Ectodermal cell (in vitro differentiated cells): ENCODE data around the gene AANAT.

ENCODE experiments used
- H3K27ac ChIP-seq: 2 replicates; pipeline ENCODE4 v1.7.0; 2013; ENCODE audit warnings: mild to moderate bottlenecking, low read depth, low read length; ENCODE audit not compliant: insufficient read depth, poor library complexity, severe bottlenecking
- H3K27me3 ChIP-seq: 2 replicates; pipeline ENCODE4 v1.7.0; 2013; ENCODE audit warnings: mild to moderate bottlenecking, low read length; ENCODE audit not compliant: insufficient read depth, control insufficient read depth, poor library complexity, severe bottlenecking
- H3K36me3 ChIP-seq: one replicate; pipeline ENCODE4 v1.7.0; 2013; ENCODE audit warnings: low read length; ENCODE audit not compliant: control insufficient read depth, insufficient read depth
- H3K4me1 ChIP-seq: one replicate; pipeline ENCODE4 v1.7.0; 2013; ENCODE audit warnings: low read length; ENCODE audit not compliant: control insufficient read depth, insufficient read depth
- H3K4me3 ChIP-seq: 2 replicates; pipeline ENCODE4 v1.7.0; 2013; ENCODE audit warnings: low read depth, low read length, control low read depth; ENCODE audit not compliant: insufficient read depth
- H3K9me3 ChIP-seq: 2 replicates; pipeline ENCODE4 v1.7.0; 2013; ENCODE audit warnings: mild to moderate bottlenecking, low read length, moderate library complexity; ENCODE audit not compliant: control insufficient read depth
- WGBS, 2 experiments: methylation state at CpG; one replicate each; pipeline ENCODE4 v1.1.7; 2013; ENCODE audit warnings: missing lambda C conversion rate in 2 of 2; 5-methylcytosine and 5-hydroxymethylcytosine counted together

Gene AANAT

DNA sequence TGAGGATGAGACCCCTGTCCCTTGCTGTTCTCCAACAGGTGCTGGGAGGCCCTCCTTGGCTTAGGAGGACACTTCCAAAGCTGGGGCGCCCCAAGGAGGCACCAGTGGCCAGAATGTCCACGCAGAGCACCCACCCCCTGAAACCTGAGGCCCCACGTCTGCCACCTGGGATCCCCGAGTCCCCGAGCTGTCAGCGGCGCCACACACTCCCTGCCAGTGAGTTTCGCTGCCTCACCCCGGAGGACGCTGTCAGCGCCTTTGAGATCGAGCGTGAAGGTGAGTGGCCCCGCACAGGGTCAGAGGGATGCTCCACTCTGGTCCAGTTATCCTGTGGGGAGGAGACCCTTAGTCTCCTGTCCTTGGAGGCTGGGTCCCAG is 1.2 kb downstream of the AANAT start:
- Histone ChIP-seq H3K27me3 (no peaks in the 10 kb centered on the region), H3K4me3 (no peak overlapping the region), H3K4me1 (peaks cover 12% of the 10 kb centered on the region), H3K36me3 (no peaks in the 10 kb centered on the region), H3K9me3 (no peaks in the 10 kb centered on the region), H3K27ac (no peak overlapping the region)
- 94 to 97% methylated on average over 14 of the region's 14 CpGs for WGBS, 2 experiments

DNA sequence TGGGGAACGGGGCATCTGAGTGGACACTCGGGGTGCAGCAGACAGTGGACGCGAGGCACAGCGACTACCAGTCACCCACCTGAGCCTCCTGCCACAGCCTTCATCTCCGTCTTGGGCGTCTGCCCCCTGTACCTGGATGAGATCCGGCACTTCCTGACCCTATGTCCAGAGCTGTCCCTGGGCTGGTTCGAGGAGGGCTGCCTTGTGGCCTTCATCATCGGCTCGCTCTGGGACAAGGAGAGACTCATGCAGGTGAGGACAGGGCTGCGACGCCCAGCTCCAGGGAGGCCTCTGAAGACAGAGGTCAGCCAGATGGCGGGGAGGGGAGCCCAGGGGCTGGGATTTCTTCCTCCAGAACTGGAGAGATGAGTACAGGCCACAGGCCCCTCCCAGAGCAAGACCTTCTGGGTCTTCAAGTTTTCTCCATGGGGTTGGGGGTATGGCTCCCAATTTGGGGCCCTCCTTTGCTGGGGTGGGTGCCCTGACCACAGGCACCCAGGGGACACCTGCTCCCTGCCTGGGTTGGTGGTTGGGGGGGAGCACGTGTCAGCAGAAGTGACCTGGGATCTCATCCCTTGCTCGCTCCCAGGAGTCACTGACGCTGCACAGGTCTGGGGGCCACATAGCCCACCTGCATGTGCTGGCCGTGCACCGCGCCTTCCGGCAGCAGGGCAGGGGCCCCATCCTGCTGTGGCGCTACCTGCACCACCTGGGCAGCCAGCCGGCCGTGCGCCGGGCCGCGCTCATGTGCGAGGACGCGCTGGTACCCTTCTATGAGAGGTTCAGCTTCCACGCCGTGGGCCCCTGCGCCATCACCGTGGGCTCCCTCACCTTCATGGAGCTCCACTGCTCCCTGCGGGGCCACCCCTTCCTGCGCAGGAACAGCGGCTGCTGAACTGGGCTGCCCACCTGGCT is 1.9 kb downstream of the AANAT start:
- Histone ChIP-seq H3K36me3 (no peaks in the 10 kb centered on the region), H3K4me3 (no peak overlapping the region), H3K9me3 (no peaks in the 10 kb centered on the region), H3K27me3 (no peaks in the 10 kb centered on the region), H3K27ac (no peak overlapping the region), H3K4me1 (peaks cover 12% of the 10 kb centered on the region)
- WGBS, 2 experiments, result 96% methylated on average over 38 of the region's 38 CpGs

DNA sequence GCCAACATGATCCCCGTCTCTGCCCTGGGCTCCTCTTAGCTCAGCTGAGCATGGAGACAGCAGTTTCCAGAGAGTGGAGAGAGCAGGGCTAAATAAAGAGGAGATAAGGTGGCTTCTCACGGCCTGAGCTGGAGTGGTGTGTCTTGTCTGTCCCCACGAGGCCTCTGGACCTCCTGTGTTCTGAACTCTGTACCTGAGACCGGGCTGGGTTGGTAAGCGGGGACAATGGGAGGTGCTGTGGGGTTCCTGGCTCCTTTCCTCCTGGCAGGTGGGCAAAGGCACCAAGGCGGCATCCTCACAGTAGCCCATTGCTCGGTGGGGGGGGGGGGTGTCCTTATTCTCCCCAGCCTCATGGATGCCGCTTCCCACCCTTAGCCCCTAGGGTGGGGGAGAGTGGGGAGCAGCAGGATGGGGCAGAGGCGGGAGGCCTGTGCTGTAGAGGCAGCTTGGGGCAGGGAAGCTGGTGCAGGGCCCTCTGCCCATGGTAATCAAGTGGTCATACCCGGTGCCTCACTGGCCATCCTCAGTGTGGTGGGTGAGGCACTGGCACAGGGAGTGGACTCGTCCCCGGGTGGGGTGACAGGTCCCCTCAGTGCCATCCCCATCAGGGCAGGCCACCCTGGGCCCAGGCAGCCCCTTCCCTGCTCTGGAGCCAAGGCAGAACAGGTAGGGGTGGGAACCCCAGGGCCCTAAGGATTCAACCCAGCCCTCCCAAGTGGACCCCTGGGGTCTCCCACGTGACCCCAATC is 2.8 kb downstream of the AANAT start:
- WGBS, 2 experiments, result 92 to 94% methylated on average over 11 to 13 of the region's 13 CpGs
- Histone ChIP-seq H3K27me3 (no peaks in the 10 kb centered on the region), H3K4me1 (peaks cover 12% of the 10 kb centered on the region), H3K27ac (no peak overlapping the region), H3K9me3 (no peaks in the 10 kb centered on the region), H3K36me3 (no peaks in the 10 kb centered on the region), H3K4me3 (no peak overlapping the region)

DNA sequence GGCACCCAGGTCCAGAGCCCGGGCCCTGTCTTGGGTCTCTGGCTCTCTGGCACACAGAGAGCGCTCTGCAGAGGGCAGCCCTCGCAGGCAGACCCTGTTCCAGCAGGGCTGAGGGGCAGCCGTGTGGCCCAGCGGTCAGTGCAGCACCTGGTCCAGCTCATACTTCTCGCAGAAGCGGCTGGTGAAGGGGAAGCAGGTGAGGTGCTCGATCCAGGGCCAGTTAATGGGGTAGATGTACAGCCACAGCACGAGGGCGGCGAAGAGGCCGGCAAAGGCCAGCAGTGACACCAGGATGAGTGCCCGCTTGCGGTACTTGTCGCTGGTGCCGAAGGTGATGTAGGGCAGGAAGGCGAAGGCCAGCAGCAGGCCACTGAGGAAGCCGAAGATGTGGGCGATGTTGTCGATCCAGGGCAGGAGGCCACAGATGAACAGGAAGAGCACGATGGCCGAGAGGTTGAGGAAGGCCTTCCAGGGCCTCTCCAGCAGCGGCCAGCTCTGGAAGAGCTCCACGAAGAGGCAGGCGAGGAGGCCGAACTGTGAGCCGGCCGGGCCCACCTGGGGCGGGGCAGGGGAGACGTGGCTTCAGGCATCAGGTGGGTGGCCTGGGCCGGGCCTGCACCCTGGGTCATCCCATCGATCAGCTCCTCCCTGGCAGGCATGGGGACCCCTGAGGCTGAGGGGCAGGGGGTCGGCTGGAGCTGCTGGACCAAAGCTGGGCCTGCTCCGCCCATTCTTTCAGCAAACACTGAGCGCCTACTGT is 4.3 kb downstream of the AANAT start:
- Histone ChIP-seq H3K4me3 (no peak overlapping the region), H3K4me1 (peaks cover 12% of the 10 kb centered on the region), H3K36me3 (no peaks in the 10 kb centered on the region), H3K9me3 (no peaks in the 10 kb centered on the region), H3K27me3 (no peaks in the 10 kb centered on the region), H3K27ac (no peak overlapping the region)
- 94 to 95% methylated on average over 35 of the region's 35 CpGs for WGBS, 2 experiments

DNA sequence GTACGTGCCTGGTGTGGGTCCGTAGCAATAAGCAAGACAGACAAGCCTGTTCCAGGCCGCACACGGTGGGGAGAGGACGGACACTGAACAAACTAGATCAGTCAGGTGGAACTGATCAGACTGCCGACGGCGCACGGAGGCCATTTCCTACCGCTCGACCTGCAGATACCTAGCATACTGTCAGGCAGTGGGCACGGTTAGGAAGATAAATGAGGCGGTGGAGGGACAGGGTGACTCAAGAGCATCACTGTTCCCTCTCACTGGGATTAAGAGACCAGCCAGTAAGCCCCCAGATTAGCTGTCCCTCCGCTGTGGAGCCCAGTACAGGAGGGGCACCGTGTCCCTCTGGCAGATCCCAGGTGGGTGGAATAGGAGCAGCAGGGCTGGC is 4.8 kb downstream of the AANAT start:
- 95% methylated on average over 15 of the region's 15 CpGs for WGBS, 2 experiments
- H3K4me3 ChIP-seq, result no peak overlapping the region
- no peaks in the 10 kb centered on the region for H3K9me3 ChIP-seq
- peaks cover 10% of the 10 kb centered on the region for H3K4me1 ChIP-seq
- H3K27me3 ChIP-seq, result no peaks in the 10 kb centered on the region
- no peak overlapping the region for H3K27ac ChIP-seq
- no peaks in the 10 kb centered on the region for H3K36me3 ChIP-seq

DNA sequence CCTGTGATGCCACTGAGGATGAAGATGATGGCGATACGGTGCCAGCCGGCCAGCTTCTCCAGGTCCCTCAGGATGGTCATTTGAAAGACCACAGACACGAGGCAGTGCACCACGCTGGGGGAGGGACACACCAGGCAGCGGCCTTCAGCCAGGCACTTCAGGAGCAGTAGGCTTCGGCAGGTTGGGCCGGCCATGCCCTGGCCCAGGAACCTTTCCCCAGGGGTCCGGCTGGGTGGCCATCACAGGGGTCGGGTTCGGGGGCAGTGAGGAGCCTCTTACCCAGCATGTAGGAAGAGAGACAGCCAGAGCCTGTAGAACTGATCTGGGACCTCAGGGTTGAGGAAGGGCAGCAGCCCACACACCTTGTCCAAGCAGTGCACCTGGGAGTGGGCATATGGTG is 5.3 kb downstream of the AANAT start:
- no peaks in the 10 kb centered on the region for H3K27me3 ChIP-seq
- no peaks in the 10 kb centered on the region for H3K9me3 ChIP-seq
- WGBS, 2 experiments, result 97% methylated on average over 11 of the region's 11 CpGs
- no peak overlapping the region for H3K4me3 ChIP-seq
- peaks cover 6% of the 10 kb centered on the region for H3K4me1 ChIP-seq
- H3K36me3 ChIP-seq, result no peaks in the 10 kb centered on the region
- H3K27ac ChIP-seq, result no peak overlapping the region

DNA sequence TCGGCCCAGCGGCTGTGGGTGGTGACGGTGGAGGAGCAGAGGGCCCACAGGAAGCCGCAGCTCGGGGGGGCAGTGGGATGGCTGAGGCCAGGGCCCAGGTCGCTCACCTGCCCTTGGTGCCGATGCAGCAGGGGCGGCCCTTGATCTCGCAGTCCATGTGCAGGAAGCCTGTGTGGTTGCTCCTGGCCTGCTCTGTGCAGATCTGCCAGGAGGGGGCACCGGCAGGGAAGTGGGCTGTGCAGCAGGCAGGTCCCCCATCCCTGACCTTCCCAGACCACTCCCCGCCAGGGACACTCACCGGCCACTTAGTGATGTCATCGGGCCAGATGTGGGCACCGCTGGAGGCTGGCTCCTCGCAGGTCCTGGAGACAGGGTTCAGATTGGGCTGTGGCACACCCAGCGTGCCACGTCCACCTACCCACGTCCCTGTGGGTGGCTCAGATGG is 6.2 kb downstream of the AANAT start:
- 83 to 84% methylated on average over 18 of the region's 18 CpGs for WGBS, 2 experiments
- Histone ChIP-seq H3K4me1 (no peaks in the 10 kb centered on the region), H3K9me3 (no peaks in the 10 kb centered on the region), H3K27ac (no peak overlapping the region), H3K27me3 (no peaks in the 10 kb centered on the region), H3K4me3 (no peak overlapping the region), H3K36me3 (no peaks in the 10 kb centered on the region)

DNA sequence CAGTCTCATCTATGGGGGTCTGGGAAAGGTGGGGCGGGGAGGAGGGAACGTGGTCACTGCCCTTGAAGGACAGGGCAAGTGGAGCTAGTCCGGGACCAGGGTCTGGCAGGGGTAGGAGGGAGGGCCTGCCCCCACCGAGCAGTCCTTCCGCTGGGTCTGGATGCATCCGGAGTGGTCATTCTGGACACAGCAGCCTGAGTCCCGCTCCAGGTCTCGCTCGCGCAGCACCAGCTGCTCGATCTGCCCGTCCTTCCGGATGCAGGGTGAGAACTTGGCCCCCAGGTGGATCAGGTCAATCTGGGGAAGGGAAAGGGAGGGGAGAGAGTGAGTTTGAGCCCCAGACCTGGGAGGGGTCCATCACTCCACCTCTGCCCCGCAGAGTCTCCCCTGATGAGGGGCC is 6.8 kb downstream of the AANAT start:
- 96 to 97% methylated on average over 14 of the region's 14 CpGs for WGBS, 2 experiments
- H3K27ac ChIP-seq, result no peak overlapping the region
- no peaks in the 10 kb centered on the region for H3K27me3 ChIP-seq
- no peaks in the 10 kb centered on the region for H3K4me1 ChIP-seq
- H3K9me3 ChIP-seq, result no peaks in the 10 kb centered on the region
- no peaks in the 10 kb centered on the region for H3K36me3 ChIP-seq
- H3K4me3 ChIP-seq, result no peak overlapping the region

DNA sequence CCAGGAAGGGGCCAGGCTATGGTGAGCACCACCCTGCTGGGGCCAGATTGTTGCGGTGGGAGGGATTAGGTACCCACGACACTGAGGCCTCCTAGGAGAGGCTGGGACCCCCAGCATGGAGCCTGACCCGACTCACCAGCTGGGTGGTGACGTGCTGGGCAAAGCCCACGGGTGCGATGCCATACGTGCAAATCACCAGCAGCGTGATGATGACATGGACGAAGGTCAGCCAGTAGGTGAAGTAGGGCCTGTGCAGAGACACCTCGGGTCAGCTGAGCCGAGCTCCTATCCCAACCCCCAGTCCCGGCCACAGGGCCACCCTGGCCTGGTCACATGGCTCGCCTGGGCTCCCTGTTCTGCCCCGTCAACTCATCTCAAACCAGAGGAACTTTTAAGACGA is 7.5 kb downstream of the AANAT start:
- no peak overlapping the region for H3K4me3 ChIP-seq
- no peak overlapping the region for H3K27ac ChIP-seq
- no peaks in the 10 kb centered on the region for H3K27me3 ChIP-seq
- H3K9me3 ChIP-seq, result no peaks in the 10 kb centered on the region
- H3K36me3 ChIP-seq, result no peaks in the 10 kb centered on the region
- no peaks in the 10 kb centered on the region for H3K4me1 ChIP-seq
- WGBS, 2 experiments, result 93% methylated on average over 15 of the region's 15 CpGs

DNA sequence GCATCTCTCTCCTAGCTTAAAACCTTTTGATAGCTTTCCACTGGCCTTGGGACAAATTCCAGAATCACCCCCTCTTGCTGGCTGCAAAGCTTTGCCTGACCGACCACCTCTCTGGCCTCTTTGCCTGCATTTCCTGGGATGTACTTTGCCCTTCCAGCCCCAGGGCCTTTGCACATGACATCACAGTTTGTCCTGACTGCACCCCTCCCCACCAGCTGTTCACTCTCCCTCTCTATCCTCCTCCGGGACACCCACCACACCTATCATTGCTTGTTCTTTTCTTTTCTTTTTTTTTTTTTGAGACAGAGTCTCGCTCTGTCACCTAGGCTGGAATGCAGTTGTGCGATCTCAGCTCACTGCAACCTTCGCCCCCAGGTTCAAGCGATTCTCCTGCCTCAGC is 7.9 kb downstream of the AANAT start:
- no peak overlapping the region for H3K27ac ChIP-seq
- no peaks in the 10 kb centered on the region for H3K9me3 ChIP-seq
- no peaks in the 10 kb centered on the region for H3K36me3 ChIP-seq
- WGBS, 2 experiments, result 92 to 95% methylated on average over 6 of the region's 6 CpGs
- H3K27me3 ChIP-seq, result no peaks in the 10 kb centered on the region
- no peaks in the 10 kb centered on the region for H3K4me1 ChIP-seq
- H3K4me3 ChIP-seq, result no peak overlapping the region
